ENCODE results near the gene LIPI. TPM values are rescaled to one million over a fixed set of nuclear protein-coding genes. Genes with fewer than 3 reads are reported as not detected.

Gene LIPI
- total RNA-seq, 4 donors from 2014 or later: not detected

DNA sequence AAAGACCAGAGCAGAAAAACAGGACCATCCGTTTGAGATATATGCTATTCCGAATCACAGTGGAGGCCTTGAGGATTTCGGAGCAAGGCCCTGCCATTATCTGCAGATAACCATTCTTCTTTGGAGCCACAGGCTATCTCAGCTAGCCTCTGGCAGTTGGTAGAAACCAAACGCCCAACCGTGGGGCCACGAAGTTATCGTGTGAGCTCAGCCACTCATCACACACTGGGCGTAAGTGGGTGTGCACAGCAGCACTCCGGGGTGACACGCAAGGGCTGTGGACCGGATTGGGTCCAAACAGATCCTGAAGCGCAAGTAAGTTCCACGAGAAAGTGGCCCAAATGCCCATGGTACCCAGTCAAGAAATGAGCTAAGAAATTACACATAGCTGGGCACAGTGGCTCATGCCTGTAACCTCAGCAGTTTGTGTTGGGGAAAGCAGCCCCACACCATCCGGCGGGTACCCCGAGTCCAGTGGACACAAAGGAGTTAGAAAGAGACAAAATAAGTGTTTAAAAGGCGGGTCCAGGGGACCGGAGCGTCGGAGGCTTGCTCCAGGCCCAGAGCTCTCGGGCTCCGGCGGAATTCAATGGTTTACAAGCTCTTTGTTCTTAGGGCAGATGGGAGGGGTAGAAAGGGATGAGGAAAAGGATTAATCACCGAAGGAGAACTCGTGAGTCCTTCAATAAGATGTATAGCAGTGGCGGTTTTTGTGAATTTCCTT lies 130.6 kb downstream of the LIPI start:
- H3K4me3 ChIP-seq: no peak overlapping the region
- no peak overlapping the region for H3K27ac ChIP-seq (replicated peaks in 1 of 4)
- H3K4me1 ChIP-seq: no peaks in the 10 kb centered on the region
- H3K36me3 ChIP-seq: peaks cover 0 to 13% (median 6%) of the 10 kb centered on the region in 4 donors
- TF ChIP-seq POLR2AphosphoS5 (IDR thresholded peaks at IDR 0.05) (no peak), POLR2A (IDR thresholded peaks at IDR 0.05; ENCODE audit: low read depth) (no peak), EP300 (IDR thresholded peaks at IDR 0.05) (no peak)
- TF ChIP-seq, protein P1, sequence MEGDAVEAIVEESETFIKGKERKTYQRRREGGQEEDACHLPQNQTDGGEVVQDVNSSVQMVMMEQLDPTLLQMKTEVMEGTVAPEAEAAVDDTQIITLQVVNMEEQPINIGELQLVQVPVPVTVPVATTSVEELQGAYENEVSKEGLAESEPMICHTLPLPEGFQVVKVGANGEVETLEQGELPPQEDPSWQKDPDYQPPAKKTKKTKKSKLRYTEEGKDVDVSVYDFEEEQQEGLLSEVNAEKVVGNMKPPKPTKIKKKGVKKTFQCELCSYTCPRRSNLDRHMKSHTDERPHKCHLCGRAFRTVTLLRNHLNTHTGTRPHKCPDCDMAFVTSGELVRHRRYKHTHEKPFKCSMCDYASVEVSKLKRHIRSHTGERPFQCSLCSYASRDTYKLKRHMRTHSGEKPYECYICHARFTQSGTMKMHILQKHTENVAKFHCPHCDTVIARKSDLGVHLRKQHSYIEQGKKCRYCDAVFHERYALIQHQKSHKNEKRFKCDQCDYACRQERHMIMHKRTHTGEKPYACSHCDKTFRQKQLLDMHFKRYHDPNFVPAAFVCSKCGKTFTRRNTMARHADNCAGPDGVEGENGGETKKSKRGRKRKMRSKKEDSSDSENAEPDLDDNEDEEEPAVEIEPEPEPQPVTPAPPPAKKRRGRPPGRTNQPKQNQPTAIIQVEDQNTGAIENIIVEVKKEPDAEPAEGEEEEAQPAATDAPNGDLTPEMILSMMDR (IDR thresholded peaks at IDR 0.05): no peak
- peaks cover 0 to 29% (median 7%) of the 10 kb centered on the region in 4 donors for H3K9me3 ChIP-seq
- H3K27me3 ChIP-seq: no peaks in the 10 kb centered on the region
- WGBS: 88% methylated on average over 26 of the region's 26 CpGs
- intact Hi-C loops (cut with DNase I): no loop called here
- DNase-seq (ENCODE audit: extremely low spot score): no peak

GRCh38 chr21:14078746-14079375 lies 131.9 kb downstream of the LIPI start:
- H3K27me3 ChIP-seq: no peaks in the 10 kb centered on the region
- 97% methylated on average over 39 of the region's 40 CpGs for WGBS
- H3K4me3 ChIP-seq: no peak overlapping the region
- peaks cover 0 to 1% (median under 1%) of the 10 kb centered on the region in 4 donors for H3K36me3 ChIP-seq
- no peaks in the 10 kb centered on the region for H3K4me1 ChIP-seq
- no peak for DNase-seq (ENCODE audit: extremely low spot score)
- TF ChIP-seq, protein P1 (IDR thresholded peaks at IDR 0.05): no peak
- no peak for TF ChIP-seq EP300 (IDR thresholded peaks at IDR 0.05)
- no peak for TF ChIP-seq POLR2AphosphoS5 (IDR thresholded peaks at IDR 0.05)
- no peak for TF ChIP-seq POLR2A (IDR thresholded peaks at IDR 0.05; ENCODE audit: low read depth)
- intact Hi-C loops (cut with DNase I): no loop called here
- H3K9me3 ChIP-seq: peaks cover 0 to 20% (median 7%) of the 10 kb centered on the region in 4 donors
- H3K27ac ChIP-seq (replicated peaks in 1 of 4): no peak overlapping the region

DNA sequence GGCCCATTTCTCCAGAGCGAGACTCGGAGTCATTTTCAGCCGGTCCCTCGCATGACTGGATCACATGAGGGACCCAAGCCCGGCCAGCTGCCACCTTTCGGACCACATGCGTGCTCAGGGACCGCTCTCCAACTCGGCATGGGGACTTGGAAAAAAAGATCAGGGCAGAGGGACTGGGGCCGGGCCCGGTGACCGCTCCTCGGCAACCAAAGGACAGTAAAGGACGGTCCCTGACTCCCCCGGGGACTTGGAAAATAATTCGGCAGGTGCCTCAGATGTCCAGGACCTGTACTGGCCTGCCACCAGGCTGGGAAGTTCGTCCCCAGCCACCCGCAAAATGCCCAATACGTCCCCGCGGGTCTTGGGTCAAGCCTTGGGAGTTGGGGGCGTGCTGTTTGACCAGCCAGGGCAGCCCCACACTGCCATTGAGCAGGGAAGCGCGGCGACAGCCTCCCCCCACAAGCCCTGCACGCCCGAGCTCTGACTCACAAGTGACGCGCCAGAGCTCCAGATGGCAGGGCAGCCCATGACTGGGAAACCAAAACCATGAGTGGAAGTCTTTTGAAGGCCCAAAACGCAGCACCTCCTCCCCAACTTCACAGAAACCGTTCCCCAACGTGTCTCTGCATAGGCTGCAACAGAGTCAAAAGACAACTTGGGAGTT lies 134.5 kb downstream of the LIPI start:
- Histone ChIP-seq H3K4me3 (no peak overlapping the region), H3K4me1 (no peaks in the 10 kb centered on the region), H3K27ac (replicated peaks in 1 of 4) (no peak overlapping the region), H3K36me3 (no peaks in the 10 kb centered on the region), H3K27me3 (no peaks in the 10 kb centered on the region), H3K9me3 (peaks cover 0 to 11% (median 5%) of the 10 kb centered on the region in 4 donors)
- 94% methylated on average over 25 of the region's 32 CpGs for WGBS
- intact Hi-C loops (cut with DNase I): no loop called here
- no peak for TF ChIP-seq EP300 (IDR thresholded peaks at IDR 0.05)
- TF ChIP-seq POLR2A (IDR thresholded peaks at IDR 0.05; ENCODE audit: low read depth): no peak
- TF ChIP-seq, protein P1 (IDR thresholded peaks at IDR 0.05): no peak
- no peak for TF ChIP-seq POLR2AphosphoS5 (IDR thresholded peaks at IDR 0.05)
- no peak for DNase-seq (ENCODE audit: extremely low spot score)

GRCh38 chr21:14075346-14076142 lies 135.2 kb downstream of the LIPI start:
- no peak overlapping the region for H3K27ac ChIP-seq (replicated peaks in 1 of 4)
- TF ChIP-seq, protein P1 (IDR thresholded peaks at IDR 0.05): no peak
- TF ChIP-seq POLR2AphosphoS5 (IDR thresholded peaks at IDR 0.05): no peak
- no peak for TF ChIP-seq EP300 (IDR thresholded peaks at IDR 0.05)
- no peak for TF ChIP-seq POLR2A (IDR thresholded peaks at IDR 0.05; ENCODE audit: low read depth)
- no peak overlapping the region for H3K4me3 ChIP-seq
- H3K9me3 ChIP-seq: peaks cover 0 to 11% (median 5%) of the 10 kb centered on the region in 4 donors
- DNase-seq (ENCODE audit: extremely low spot score): no peak
- no peaks in the 10 kb centered on the region for H3K27me3 ChIP-seq
- 97% methylated on average over 19 of the region's 32 CpGs for WGBS
- peaks cover 0 to 4% (median 0%) of the 10 kb centered on the region in 4 donors for H3K36me3 ChIP-seq
- intact Hi-C loops (cut with DNase I): no loop called here
- no peaks in the 10 kb centered on the region for H3K4me1 ChIP-seq

Data from esophagus muscularis mucosa (tissue), 4 donors.